ENCODE results near the gene RFPL3.

DNA sequence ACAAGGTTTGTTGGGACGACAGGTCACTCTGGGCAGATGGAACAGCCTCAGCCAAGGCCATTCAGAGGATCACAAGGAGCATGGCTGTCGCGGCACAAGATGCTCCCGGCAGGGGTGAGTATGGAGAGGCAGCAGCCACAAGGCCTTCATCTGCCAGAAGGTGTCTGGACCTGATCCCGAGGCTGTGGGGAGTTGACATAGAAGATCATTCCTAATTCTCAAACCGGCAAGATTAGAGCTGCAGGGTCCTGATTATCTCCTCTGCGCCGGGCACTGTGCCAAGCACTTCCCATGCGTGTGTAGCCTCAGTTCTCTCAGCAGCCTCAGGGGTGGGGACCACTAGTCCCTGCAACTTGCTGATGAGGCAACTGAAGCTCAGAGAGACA lies 32.3 kb upstream of the RFPL3 start:
- TF ChIP-seq, protein P1, sequence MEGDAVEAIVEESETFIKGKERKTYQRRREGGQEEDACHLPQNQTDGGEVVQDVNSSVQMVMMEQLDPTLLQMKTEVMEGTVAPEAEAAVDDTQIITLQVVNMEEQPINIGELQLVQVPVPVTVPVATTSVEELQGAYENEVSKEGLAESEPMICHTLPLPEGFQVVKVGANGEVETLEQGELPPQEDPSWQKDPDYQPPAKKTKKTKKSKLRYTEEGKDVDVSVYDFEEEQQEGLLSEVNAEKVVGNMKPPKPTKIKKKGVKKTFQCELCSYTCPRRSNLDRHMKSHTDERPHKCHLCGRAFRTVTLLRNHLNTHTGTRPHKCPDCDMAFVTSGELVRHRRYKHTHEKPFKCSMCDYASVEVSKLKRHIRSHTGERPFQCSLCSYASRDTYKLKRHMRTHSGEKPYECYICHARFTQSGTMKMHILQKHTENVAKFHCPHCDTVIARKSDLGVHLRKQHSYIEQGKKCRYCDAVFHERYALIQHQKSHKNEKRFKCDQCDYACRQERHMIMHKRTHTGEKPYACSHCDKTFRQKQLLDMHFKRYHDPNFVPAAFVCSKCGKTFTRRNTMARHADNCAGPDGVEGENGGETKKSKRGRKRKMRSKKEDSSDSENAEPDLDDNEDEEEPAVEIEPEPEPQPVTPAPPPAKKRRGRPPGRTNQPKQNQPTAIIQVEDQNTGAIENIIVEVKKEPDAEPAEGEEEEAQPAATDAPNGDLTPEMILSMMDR (IDR thresholded peaks at IDR 0.05; ENCODE audit: insufficient read depth, low read depth, low read length) = no peak
- no peak for TF ChIP-seq EZH2 (IDR thresholded peaks at IDR 0.05; ENCODE audit: insufficient read depth, low read length)
